ENCODE data around the gene NCK2.

GRCh38 chr2:105732955-105733607 is 11.6 kb upstream of the NCK2 start:
- TF ChIP-seq CTCF (IDR thresholded peaks at IDR 0.05 in 2 of 3, conservative IDR thresholded peaks at IDR 0.05 in 1 of 3; ENCODE audit: insufficient read depth in 2 of 3, low read depth in 1 of 3, low read length in 3 of 3) = peak in 1 of 3 experiments; percentile 24; a peak in 2 of 6 replicates
- TF ChIP-seq POLR2AphosphoS5 (IDR thresholded peaks at IDR 0.05; ENCODE audit: control insufficient read depth, insufficient read depth, low read depth, low read length) = no peak
- TF ChIP-seq NFIC (IDR thresholded peaks at IDR 0.05) = no peak
- TF ChIP-seq RBM39 (optimal IDR thresholded peaks at IDR 0.05; ENCODE audit: low read depth, low read length) = no peak
- TF ChIP-seq SIN3A (IDR thresholded peaks at IDR 0.05; ENCODE audit: borderline replicate concordance in 2 of 2, control insufficient read depth in 1 of 2, low read depth in 2 of 2, low read length in 2 of 2) = no peak
- no peak for TF ChIP-seq PREB (CRISPR knock-in tag; IDR thresholded peaks at IDR 0.05)
- no peak for TF ChIP-seq TCF7L2 (IDR thresholded peaks at IDR 0.05; ENCODE audit: low read depth, low read length)
- no peak for TF ChIP-seq NR2F6 (CRISPR knock-in tag; IDR thresholded peaks at IDR 0.05)

Measured in K562 (cell line).